Measurements from ENCODE around the gene GPR32.

GRCh38 chr19:50794876-50795663, 24.8 kb downstream of the GPR32 start:
- TF ChIP-seq CTCF (IDR thresholded peaks at IDR 0.05), result no peak
- no peak for TF ChIP-seq POLR2AphosphoS5 (IDR thresholded peaks at IDR 0.05)

Data from gastroesophageal sphincter (tissue), 3 donors.